Ureter (tissue), 1 donor: ENCODE measurements around the gene SLC35D3. TPM values are rescaled to one million over a fixed set of nuclear protein-coding genes. Genes with fewer than 3 reads are reported as not detected.
"Not testable (repeated sequence)": the region's sequence is repeated elsewhere in the genome, so short reads cannot be mapped to it uniquely, and the experiment has no call there.

Source experiments
- DNase-seq: peaks from one replicate; pipeline ENCODE4 v3.0.0-alpha.2; 2020; ENCODE audit warnings: low spot score
- total RNA-seq: library from RNA; stranded (reverse); gene quantifications from one replicate; pipeline ENCODE4 v1.2.4, GENCODE V29; 2023
- donor health status: DM: yes; HTN: yes; CAD: no.

The SLC35D3 gene
- total RNA-seq, 1 donor from 2014 or later: not detected

DNA sequence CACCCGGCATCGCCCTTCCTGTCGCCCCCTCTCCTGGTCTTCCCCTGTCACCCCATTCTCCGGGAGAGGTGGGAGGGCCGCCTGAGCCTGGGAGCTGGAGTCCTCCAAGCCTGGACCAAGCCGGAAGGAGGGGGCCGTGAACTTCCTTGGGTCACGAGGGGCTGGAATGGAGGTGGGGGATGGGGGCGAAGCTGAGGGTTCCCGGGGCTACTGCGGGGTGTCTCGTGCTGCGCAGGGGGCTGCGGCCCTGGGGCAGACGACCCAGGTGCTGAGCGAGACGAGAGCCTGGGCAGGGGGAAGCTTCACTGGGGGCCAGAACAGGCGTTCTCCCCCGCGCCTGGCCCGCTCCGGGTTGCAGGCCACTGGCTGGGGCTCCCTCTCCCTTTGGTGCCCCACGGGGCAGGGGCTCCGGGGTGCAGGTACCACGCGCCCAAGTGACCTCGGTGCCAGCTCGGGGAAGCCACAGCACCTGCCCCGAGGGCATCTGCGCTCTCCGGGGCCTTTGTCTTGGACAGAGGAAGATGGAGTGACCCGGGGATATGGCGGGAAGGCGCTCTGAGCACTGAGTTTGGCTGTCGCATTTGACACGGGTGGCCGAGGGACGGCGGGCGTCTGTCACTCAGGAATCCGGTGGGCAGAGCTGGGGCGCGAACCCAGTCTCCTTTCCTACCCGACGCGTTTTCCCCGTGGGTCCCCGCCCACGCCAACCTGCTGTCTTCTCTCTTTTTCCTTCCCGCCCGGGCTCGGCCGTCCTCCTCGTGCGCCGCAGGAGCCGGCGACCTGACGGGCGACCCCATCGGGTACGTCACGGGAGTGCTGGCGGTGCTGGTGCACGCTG, 1.2 kb downstream of the SLC35D3 start:
- no peak for DNase-seq

- no peak for DNase-seq
Observed at GRCh38 chr6:136923954-136924673, 2.0 kb downstream of the SLC35D3 start.

- DNase-seq: no peak
Observed at GRCh38 chr6:136926383-136926782, 4.3 kb downstream of the SLC35D3 start.

DNA sequence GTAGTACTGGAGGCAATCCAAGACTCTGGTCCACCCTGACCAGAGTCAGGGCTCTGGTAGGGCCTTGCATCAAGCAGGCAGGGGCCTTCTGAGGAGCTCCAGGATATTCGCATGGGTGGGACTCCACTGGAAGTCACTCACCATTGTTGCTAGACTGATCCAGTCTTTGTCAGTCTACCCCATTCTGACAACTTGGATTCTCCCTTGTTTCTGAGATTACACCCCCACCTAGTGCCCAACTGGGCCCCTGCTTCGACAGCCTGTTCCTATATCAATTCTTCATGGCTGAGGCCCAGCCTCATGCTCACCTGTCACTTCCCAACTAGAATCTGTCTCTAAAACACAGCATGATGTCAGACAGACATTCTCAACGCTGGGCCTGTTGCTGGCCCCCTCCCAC, 5.2 kb downstream of the SLC35D3 start:
- no peak for DNase-seq

DNA sequence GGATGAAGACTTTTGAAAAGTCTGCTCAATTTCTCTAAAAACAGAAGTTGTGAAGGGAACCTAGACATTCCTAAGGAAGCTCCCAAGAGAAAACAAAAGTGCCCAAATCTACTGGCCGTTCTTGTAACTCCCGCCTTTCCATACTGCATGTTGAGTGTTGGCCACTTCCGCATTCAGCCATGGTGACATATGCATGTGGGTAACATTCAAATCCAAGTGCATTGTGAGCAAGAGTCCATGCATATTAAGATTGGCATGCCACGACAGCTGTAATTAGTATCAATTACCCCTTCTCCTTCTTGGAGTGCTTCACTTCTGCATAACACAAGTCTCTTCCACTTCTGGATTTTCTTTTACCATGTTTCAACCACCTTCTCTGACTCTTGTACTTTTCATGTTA, 8.4 kb downstream of the SLC35D3 start:
- no peak for DNase-seq

DNA sequence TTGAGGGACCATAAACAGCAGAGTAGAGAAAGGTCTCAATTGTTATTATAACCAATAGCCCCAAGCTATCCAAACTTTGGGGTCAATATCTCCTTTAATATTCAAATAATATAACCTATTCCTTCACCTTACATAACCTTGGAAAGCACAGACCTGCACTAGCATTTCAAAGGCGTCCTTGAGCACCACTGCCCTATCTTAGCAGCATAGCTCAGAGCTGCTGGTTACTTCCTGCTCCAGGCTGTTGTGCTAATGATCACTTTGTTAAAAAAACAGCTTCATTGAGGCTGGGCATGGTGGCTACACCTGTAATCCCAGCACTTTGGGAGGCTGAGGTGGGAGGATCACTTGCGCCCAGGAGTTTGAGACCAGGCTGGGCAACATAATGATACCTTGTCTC, 10.5 kb downstream of the SLC35D3 start:
- DNase-seq: no peak

GRCh38 chr6:136945072-136945471, 23.0 kb downstream of the SLC35D3 start:
- DNase-seq: no peak

- DNase-seq: no peak
Observed at GRCh38 chr6:136945711-136946121, 23.6 kb downstream of the SLC35D3 start.

GRCh38 chr6:136947037-136947436, 24.9 kb downstream of the SLC35D3 start:
- no peak for DNase-seq

DNA sequence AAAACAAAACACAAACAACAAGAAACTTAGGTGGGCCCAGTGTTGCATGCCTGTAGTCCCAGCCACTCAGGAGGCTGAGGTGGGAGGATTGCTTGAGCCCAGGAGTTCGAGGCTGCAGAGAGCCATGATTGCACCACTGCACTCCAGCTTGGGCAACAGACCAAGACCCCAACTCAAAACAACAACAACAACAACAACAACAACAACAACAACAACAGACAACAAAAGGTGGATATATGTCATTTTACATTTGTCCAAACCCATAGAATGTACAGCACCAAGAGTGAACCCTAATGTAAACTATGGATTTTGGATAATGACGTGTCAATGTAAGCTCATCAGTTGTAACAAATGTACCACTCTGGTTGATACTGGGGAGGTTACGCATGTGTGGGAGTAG, 27.9 kb downstream of the SLC35D3 start:
- not testable (repeated sequence) for DNase-seq

GRCh38 chr6:136950436-136951126, 28.5 kb downstream of the SLC35D3 start:
- no peak for DNase-seq

GRCh38 chr6:136952714-136953260, 30.7 kb downstream of the SLC35D3 start:
- DNase-seq: no peak

- no peak for DNase-seq
Observed at GRCh38 chr6:136955123-136955522, 33.0 kb downstream of the SLC35D3 start.

GRCh38 chr6:136956590-136957544, 34.8 kb downstream of the SLC35D3 start:
- DNase-seq: no peak

DNA sequence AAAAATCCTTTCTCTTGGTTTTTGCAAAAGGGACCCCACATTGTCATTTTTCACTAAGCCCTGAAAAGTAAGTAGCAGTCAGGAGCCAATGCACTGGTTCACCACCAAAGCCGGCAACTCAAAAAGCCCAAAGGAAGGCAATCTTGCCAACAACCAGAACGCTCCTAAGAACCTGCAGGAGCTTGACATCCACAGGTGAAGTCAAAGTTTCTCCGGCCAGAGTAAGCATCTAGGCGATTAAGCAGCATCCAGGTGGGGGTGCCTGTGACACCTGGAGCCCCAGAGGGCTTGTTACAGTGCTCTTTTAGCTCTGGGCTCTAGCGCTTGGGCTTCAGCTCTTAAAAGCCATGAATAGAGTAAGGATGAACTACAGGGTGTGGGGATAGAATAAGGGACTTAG, 36.1 kb downstream of the SLC35D3 start:
- no peak for DNase-seq

DNA sequence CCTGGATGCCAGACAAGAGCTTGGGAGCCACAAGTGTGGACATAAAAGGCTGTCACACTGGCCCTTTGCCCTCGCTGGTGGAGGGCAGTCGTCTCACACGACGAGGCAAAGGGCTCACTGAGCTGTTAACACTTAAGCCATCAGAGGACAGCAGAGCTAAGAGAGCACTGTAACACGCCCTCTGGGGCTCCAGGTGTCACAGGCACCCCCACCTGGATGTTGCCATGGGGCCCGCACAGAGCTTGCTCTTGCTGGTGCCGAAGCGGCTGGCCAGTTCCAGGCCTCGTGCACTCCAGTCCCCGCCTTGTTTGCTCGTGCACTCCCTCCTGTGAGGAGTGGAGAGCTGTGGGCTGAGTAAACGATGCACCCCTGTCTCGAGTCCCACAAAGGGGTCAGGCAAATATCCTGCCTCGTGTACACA, 37.4 kb downstream of the SLC35D3 start:
- DNase-seq: no peak

DNA sequence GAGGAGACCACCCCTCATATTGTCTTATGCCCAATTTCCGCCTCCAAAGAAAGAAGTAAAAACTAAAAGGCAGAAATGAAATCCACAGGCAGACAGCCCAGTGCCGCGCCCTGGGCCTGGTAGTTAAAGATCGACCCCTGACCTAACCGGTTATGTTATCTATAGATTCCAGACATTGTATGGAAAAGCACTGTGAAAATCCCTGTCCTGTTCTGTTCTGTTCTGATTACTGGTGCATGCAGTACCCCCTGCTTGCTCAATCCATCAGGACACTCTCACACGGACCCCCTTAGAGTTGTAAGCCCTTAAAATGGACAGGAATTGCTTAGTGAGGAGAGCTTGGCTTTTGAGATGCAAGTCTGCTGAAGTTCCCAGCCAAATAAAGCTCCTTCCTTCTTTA, 37.8 kb downstream of the SLC35D3 start:
- not testable (repeated sequence) for DNase-seq

DNA sequence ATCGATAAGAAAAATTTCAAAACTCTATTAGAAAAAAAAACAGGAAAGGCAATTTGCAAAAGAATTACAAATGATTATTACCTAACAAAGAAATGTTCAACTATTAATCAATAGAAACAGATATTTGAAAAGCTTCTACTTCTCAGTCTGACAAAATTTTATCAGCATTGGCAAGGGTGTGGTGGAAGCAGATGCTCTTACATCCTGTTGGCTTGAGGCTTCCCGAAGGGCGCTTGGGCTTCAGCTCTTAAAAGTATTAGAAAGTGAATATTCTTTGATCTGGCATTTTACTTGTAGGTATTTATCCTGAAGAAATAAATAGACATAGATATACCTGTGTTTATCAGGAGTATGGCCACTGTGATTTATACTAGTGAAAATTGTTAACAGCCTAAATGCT, 38.7 kb downstream of the SLC35D3 start:
- DNase-seq: no peak

DNA sequence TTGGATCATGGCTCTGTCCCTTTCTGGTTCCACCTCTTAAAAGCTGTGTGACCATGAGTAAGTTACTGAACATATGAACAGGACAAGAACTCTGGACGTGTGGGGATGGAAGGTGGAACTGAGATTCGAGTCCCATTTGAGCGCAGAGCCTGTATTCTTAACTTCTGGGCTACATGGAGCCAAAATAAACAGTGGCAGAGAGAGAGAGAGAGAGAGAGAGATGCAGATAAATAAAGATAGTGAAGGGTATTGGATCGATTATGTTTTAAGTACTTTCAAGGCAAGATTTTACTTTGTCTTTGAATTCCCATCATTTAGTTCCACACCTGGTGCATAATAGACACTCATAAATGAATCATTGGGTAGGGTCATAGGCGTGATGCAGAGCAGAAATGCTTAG, 39.7 kb downstream of the SLC35D3 start:
- DNase-seq: no peak

- DNase-seq: no peak
Observed at GRCh38 chr6:136962661-136963060, 40.6 kb downstream of the SLC35D3 start.

DNA sequence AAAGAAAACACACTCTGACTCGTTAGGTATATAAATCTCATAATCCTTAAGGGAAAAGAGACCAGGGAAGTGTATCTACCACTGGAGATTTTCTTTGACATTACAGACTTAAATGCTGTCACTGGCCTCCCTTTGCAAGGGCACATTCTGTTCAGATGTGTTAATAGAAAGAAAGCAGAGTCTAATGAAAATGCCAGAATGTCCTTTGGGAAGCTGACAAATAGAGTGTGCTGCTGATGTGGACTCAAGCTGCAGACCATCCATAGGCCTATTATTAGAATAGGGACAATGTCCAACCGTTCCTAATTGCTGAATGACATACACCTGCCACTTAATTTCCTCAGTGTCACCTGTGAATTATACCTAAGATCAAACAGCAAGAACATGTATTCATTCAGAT, 41.2 kb downstream of the SLC35D3 start:
- no peak for DNase-seq
